Neural cell (in vitro differentiated cells): ENCODE data around the gene PEF1. TPM values are rescaled to one million over a fixed set of nuclear protein-coding genes. Genes with fewer than 3 reads are reported as not detected.
A peak's percentile ranks its signal among the peaks of the same experiment; 100 is the strongest.

ENCODE experiments used
- H2AFZ ChIP-seq: fragments of 200-600, 300-800 bp; sonication (generic), shearing (Covaris generic); 2 replicates; pipeline ENCODE4 v1.6.0; 2014; ENCODE audit warnings: low read depth, mild to moderate bottlenecking, antibody characterized with exemption, low read length, moderate library complexity
- H3F3A ChIP-seq: fragments of 200-600 bp; shearing (Covaris generic); 2 replicates; pipeline ENCODE4 v1.6.1; 2016; ENCODE audit warnings: mild to moderate bottlenecking, moderate library complexity, mixed read lengths, antibody characterized with exemption, low read length; ENCODE audit not compliant: insufficient read depth, poor library complexity, severe bottlenecking
- H3K27ac ChIP-seq: fragments of 200-600, 300-800 bp; sonication (generic), shearing (Covaris generic); 2 replicates; pipeline ENCODE4 v1.5.1; 2014; ENCODE audit warnings: mild to moderate bottlenecking, low read length, moderate library complexity
- H3K27me3 ChIP-seq: fragments of 300-800, 200-600 bp; sonication (generic), shearing (Covaris generic); 2 replicates; pipeline ENCODE4 v1.6.0; 2014; ENCODE audit warnings: mild to moderate bottlenecking, low read depth, low read length, moderate library complexity; ENCODE audit not compliant: insufficient read depth
- H3K36me3 ChIP-seq: fragments of 300-800, 200-600 bp; sonication (generic), shearing (Covaris generic); 2 replicates; pipeline ENCODE4 v1.5.1; 2014; ENCODE audit warnings: mild to moderate bottlenecking, antibody characterized with exemption, low read length, moderate library complexity; ENCODE audit not compliant: insufficient read depth
- H3K4me2 ChIP-seq: fragments of 300-800, 200-600 bp; sonication (generic), shearing (Covaris generic); 2 replicates; pipeline ENCODE4 v1.6.0; 2014; ENCODE audit warnings: mild to moderate bottlenecking, low read length
- H3K4me3 ChIP-seq: fragments of 300-800, 200-600 bp; sonication (generic), shearing (Covaris generic); 2 replicates; pipeline ENCODE4 v1.5.1; 2014; ENCODE audit warnings: mild to moderate bottlenecking, low read length, moderate library complexity
- H3K79me2 ChIP-seq: fragments of 200-600 bp; shearing (Covaris generic); replicated peaks from 2 replicates; pipeline ENCODE4 v1.6.0; 2014; ENCODE audit warnings: mild to moderate bottlenecking, low read length, moderate library complexity; ENCODE audit not compliant: insufficient read depth
- H3K9ac ChIP-seq: fragments of 300-800, 200-600 bp; sonication (generic), shearing (Covaris generic); 2 replicates; pipeline ENCODE4 v1.6.1; 2016; ENCODE audit warnings: mild to moderate bottlenecking, low read length, mixed read lengths
- H3K9me2 ChIP-seq: fragments of 200-600 bp; shearing (Covaris generic); 2 replicates; pipeline ENCODE4 v1.6.1; 2016; ENCODE audit warnings: mild to moderate bottlenecking, low read length, mixed read lengths; ENCODE audit not compliant: insufficient read depth
- H3K9me3 ChIP-seq: fragments of 200-600, 300-800 bp; sonication (generic), shearing (Covaris generic); 2 replicates; pipeline ENCODE4 v1.6.1; 2016; ENCODE audit warnings: mild to moderate bottlenecking, mixed run types, low read length, moderate library complexity, mixed read lengths
- H4K20me1 ChIP-seq: fragments of 200-600 bp; shearing (Covaris generic); 2 replicates; pipeline ENCODE4 v1.6.1; 2016; ENCODE audit warnings: mild to moderate bottlenecking, mixed run types; ENCODE audit not compliant: insufficient read depth
- EP300 ChIP-seq: fragments of 450-650 bp; conservative IDR thresholded peaks from 2 replicates; pipeline ENCODE4 v1.6.1; 2014; ENCODE audit warnings: antibody characterized with exemption, mild to moderate bottlenecking, moderate library complexity; ENCODE audit not compliant: poor library complexity, severe bottlenecking
- EZH2 ChIP-seq: fragments of 200-600, 300-800 bp; shearing (Covaris generic), sonication (generic); IDR thresholded peaks from 2 replicates; pipeline ENCODE4 v1.6.1; 2014; ENCODE audit warnings: antibody characterized with exemption, low read length, borderline replicate concordance, mild to moderate bottlenecking; ENCODE audit not compliant: insufficient read depth, poor library complexity, severe bottlenecking
- MXI1 ChIP-seq: fragments of 450-650 bp; conservative IDR thresholded peaks from 2 replicates; pipeline ENCODE4 v1.6.1; 2014; ENCODE audit warnings: antibody characterized with exemption, mild to moderate bottlenecking; ENCODE audit not compliant: poor library complexity, severe bottlenecking
- POLR2AphosphoS5 ChIP-seq: IDR thresholded peaks from 2 replicates; pipeline ENCODE4 v1.6.1; 2012
- RAD21 ChIP-seq: fragments of 450-650 bp; conservative IDR thresholded peaks from 2 replicates; pipeline ENCODE4 v1.6.1; 2014; ENCODE audit warnings: antibody characterized with exemption, mild to moderate bottlenecking, moderate library complexity
- SMC3 ChIP-seq: fragments of 450-650 bp; conservative IDR thresholded peaks from 2 replicates; pipeline ENCODE4 v1.6.1; 2014; ENCODE audit warnings: antibody characterized with exemption, mild to moderate bottlenecking, moderate library complexity; ENCODE audit not compliant: poor library complexity
- TAF1 ChIP-seq: IDR thresholded peaks from 2 replicates; pipeline ENCODE4 v1.6.1; 2012; ENCODE audit warnings: low read depth
- polyA plus RNA-seq: library from polyadenylated mRNA; depleted of rRNA; stranded (reverse); fragments of >200 nt; gene quantifications from 2 replicates; pipeline ENCODE4 v1.2.3, GENCODE V29; 2014
- TF ChIP-seq, protein P1 (sequence below): fragments of 450-650 bp; IDR thresholded peaks from 2 replicates; pipeline ENCODE4 v1.5.1; 2014; ENCODE audit warnings: antibody characterized with exemption, mild to moderate bottlenecking, moderate library complexity; ENCODE audit not compliant: poor library complexity, severe bottlenecking
- TF ChIP-seq, protein P2 (sequence below): IDR thresholded peaks from 2 replicates; pipeline ENCODE4 v1.6.1; 2012; ENCODE audit warnings: borderline replicate concordance

PEF1 gene
- polyA plus RNA-seq, 1 donor from 2014 or later, result 48.2 TPM

DNA sequence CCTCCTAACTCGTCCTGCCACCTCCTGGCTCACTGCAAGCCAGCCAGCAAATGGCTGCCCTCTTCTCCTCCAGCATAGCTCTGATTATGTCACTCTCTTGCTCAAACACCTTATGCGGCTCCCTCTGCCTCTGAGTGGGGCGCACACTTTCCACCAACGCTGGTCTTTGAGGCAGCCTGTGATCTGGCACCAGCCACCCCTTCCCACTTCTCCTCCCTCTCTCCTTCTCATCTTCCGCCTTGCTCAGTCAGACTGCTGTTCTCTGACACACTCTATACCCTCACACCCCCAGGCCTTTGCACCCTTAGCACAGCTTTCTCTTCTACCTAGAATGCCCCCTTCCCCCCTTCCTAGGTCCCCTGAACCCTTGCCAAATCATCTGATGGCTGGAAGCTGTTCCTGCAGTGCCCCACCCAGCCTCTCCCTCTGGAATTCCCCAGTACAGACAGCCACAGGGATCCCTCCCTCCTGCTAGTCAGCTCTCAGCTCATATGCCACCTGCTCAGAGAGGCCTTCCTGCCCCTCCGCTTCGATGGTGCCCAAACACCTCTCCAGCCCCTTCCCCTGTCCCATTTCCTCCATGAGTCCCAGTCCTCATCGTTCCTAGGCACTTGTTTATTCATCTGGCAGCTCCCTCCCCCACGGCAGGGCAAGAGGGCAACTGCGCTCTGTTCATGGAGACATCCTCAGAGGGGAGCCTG, 21.7 kb upstream of the PEF1 start:
- H3K27me3 ChIP-seq, result no peaks in the 10 kb centered on the region
- H3K4me2 ChIP-seq, result no peak overlapping the region
- H3F3A ChIP-seq, result no peaks in the 10 kb centered on the region
- peak overlapping the region; percentile 27 for H2AFZ ChIP-seq
- H3K79me2 ChIP-seq, result no peaks in the 10 kb centered on the region
- no peaks in the 10 kb centered on the region for H3K36me3 ChIP-seq
- H3K27ac ChIP-seq, result no peak overlapping the region
- no peak overlapping the region for H3K4me3 ChIP-seq
- H4K20me1 ChIP-seq, result no peaks in the 10 kb centered on the region
- no peaks in the 10 kb centered on the region for H3K9me3 ChIP-seq
- no peaks in the 10 kb centered on the region for H3K9me2 ChIP-seq
- TF ChIP-seq, protein P1, sequence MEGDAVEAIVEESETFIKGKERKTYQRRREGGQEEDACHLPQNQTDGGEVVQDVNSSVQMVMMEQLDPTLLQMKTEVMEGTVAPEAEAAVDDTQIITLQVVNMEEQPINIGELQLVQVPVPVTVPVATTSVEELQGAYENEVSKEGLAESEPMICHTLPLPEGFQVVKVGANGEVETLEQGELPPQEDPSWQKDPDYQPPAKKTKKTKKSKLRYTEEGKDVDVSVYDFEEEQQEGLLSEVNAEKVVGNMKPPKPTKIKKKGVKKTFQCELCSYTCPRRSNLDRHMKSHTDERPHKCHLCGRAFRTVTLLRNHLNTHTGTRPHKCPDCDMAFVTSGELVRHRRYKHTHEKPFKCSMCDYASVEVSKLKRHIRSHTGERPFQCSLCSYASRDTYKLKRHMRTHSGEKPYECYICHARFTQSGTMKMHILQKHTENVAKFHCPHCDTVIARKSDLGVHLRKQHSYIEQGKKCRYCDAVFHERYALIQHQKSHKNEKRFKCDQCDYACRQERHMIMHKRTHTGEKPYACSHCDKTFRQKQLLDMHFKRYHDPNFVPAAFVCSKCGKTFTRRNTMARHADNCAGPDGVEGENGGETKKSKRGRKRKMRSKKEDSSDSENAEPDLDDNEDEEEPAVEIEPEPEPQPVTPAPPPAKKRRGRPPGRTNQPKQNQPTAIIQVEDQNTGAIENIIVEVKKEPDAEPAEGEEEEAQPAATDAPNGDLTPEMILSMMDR, result no peak
- TF ChIP-seq SMC3 (peak; percentile 14), EP300 (no peak), POLR2AphosphoS5 (no peak), TAF1 (no peak)
- H3K9ac ChIP-seq, result no peak overlapping the region

DNA sequence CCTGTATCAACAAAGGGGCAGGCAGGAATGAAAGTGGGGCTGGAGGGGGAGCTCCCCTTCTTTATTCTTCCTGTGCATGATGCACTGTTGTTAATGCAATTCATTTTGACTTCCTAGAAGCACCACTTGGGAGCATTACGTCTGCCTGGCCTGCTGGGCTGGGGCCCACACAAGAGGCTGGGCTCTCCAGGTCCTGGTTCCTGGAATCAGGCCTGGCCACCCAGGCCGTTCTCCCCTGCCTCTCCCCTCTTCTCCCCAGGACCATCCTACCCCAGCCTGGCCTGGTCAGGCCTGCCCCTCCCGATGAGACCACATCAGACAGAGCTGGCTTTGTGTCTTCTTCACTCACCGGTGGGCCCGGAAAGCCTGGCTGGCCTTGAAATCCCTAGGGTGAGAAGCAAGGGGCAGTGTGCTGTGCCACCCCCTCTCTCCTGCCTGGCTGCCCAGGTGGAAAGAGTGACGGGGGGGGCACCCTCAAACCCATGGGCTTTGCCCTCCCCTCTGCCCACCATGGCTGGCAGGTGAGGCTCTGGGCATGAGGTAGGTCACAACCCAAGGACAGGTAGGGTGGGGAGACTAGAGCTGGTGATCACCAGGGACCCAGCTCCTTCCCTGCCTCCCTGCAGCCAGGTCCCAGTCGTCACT, 20.7 kb upstream of the PEF1 start:
- H3F3A ChIP-seq, result no peaks in the 10 kb centered on the region
- no peaks in the 10 kb centered on the region for H4K20me1 ChIP-seq
- H2AFZ ChIP-seq, result no peak overlapping the region
- H3K79me2 ChIP-seq, result no peaks in the 10 kb centered on the region
- H3K36me3 ChIP-seq, result no peaks in the 10 kb centered on the region
- H3K27ac ChIP-seq, result no peak overlapping the region
- no peak overlapping the region for H3K9ac ChIP-seq
- no peaks in the 10 kb centered on the region for H3K27me3 ChIP-seq
- no peaks in the 10 kb centered on the region for H3K9me2 ChIP-seq
- H3K4me3 ChIP-seq, result no peak overlapping the region
- TF ChIP-seq, protein P1, result no peak
- TF ChIP-seq RAD21 (no peak), EZH2 (no peak), EP300 (no peak), SMC3 (no peak), POLR2AphosphoS5 (no peak), MXI1 (no peak), TAF1 (no peak)
- TF ChIP-seq, protein P2, sequence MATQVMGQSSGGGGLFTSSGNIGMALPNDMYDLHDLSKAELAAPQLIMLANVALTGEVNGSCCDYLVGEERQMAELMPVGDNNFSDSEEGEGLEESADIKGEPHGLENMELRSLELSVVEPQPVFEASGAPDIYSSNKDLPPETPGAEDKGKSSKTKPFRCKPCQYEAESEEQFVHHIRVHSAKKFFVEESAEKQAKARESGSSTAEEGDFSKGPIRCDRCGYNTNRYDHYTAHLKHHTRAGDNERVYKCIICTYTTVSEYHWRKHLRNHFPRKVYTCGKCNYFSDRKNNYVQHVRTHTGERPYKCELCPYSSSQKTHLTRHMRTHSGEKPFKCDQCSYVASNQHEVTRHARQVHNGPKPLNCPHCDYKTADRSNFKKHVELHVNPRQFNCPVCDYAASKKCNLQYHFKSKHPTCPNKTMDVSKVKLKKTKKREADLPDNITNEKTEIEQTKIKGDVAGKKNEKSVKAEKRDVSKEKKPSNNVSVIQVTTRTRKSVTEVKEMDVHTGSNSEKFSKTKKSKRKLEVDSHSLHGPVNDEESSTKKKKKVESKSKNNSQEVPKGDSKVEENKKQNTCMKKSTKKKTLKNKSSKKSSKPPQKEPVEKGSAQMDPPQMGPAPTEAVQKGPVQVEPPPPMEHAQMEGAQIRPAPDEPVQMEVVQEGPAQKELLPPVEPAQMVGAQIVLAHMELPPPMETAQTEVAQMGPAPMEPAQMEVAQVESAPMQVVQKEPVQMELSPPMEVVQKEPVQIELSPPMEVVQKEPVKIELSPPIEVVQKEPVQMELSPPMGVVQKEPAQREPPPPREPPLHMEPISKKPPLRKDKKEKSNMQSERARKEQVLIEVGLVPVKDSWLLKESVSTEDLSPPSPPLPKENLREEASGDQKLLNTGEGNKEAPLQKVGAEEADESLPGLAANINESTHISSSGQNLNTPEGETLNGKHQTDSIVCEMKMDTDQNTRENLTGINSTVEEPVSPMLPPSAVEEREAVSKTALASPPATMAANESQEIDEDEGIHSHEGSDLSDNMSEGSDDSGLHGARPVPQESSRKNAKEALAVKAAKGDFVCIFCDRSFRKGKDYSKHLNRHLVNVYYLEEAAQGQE, result no peak
- H3K4me2 ChIP-seq, result no peak overlapping the region
- H3K9me3 ChIP-seq, result no peaks in the 10 kb centered on the region
